CD14-positive monocyte (primary cell): ENCODE data around the gene ZBTB17. TPM values are rescaled to one million over a fixed set of nuclear protein-coding genes. Genes with fewer than 3 reads are reported as not detected.
"Not testable (repeated sequence)": the region's sequence is repeated elsewhere in the genome, so short reads cannot be mapped to it uniquely, and the experiment has no call there.

ENCODE experiments used
- DNase-seq, 3 donors: peaks; one replicate each; pipeline ENCODE4 v3.0.0-alpha.2; 2011 to 2022
- H2AFZ ChIP-seq: 2 replicates; pipeline ENCODE4 v1.6.0; 2012; ENCODE audit warnings: mild to moderate bottlenecking, low read depth, low read length, inconsistent platforms; ENCODE audit not compliant: insufficient read depth, poor library complexity, severe bottlenecking
- H3K27ac ChIP-seq, 2 donors: 1 replicate in 1 of 2; 2 replicates in 1 of 2; pipeline ENCODE4 v1.5.1; 2012 to 2013; ENCODE audit warnings: low read length in 2 of 2, control low read depth in 1 of 2, inconsistent platforms in 1 of 2, low read depth in 1 of 2, mild to moderate bottlenecking in 1 of 2
- H3K27me3 ChIP-seq, 2 donors: one replicate each; pipeline versions ENCODE4 v1.6.0 to v1.6.1; 2011 to 2013; ENCODE audit warnings: low read length in 2 of 2; ENCODE audit not compliant: control insufficient read depth in 2 of 2, insufficient read depth in 2 of 2
- H3K36me3 ChIP-seq, 2 donors: replicated peaks in 1 of 2; 1 replicate in 1 of 2; 2 replicates in 1 of 2; pipeline versions ENCODE4 v1.5.1 to v1.6.1; 2012 to 2013; ENCODE audit warnings: low read length in 2 of 2, control low read depth in 1 of 2, inconsistent platforms in 1 of 2, mild to moderate bottlenecking in 1 of 2; ENCODE audit not compliant: insufficient read depth in 2 of 2, control insufficient read depth in 1 of 2
- H3K4me1 ChIP-seq, 2 donors: 1 replicate in 1 of 2; 2 replicates in 1 of 2; pipeline versions ENCODE4 v1.5.1 to v1.6.1; 2012 to 2013; ENCODE audit warnings: low read length in 2 of 2, control low read depth in 1 of 2, inconsistent platforms in 1 of 2, mild to moderate bottlenecking in 1 of 2, moderate library complexity in 1 of 2; ENCODE audit not compliant: insufficient read depth in 2 of 2, control insufficient read depth in 1 of 2
- H3K4me2 ChIP-seq: replicated peaks from 2 replicates; pipeline ENCODE3; 2012; ENCODE audit warnings: low read length, moderate library complexity, mild to moderate bottlenecking; ENCODE audit not compliant: poor library complexity, severe bottlenecking; ENCODE audit errors: extremely low read depth
- H3K4me3 ChIP-seq, 3 experiments: fragments of 200-600 bp in 1 of 3; sonication (generic) in 1 of 3; replicated peaks in 1 of 3; 1 replicate in 2 of 3; 2 replicates in 1 of 3; pipeline ENCODE4 v1.5.1; 2011 to 2013; ENCODE audit warnings: low read length in 3 of 3, mild to moderate bottlenecking in 3 of 3, control low read depth in 2 of 3, low read depth in 2 of 3, inconsistent platforms in 1 of 3, moderate library complexity in 1 of 3
- H3K79me2 ChIP-seq: 2 replicates; pipeline ENCODE4 v1.6.0; 2012; ENCODE audit warnings: mild to moderate bottlenecking, control low read depth, inconsistent platforms, low read length, moderate library complexity; ENCODE audit not compliant: insufficient read depth
- H3K9ac ChIP-seq: 2 replicates; pipeline ENCODE4 v1.6.0; 2017; ENCODE audit warnings: low read length, mild to moderate bottlenecking; ENCODE audit not compliant: insufficient read depth, poor library complexity, severe bottlenecking
- H3K9me3 ChIP-seq, 2 donors: replicated peaks in 1 of 2; 1 replicate in 1 of 2; 2 replicates in 1 of 2; pipeline versions ENCODE4 v1.5.1 to v1.6.1; 2012 to 2013; ENCODE audit warnings: low read length in 2 of 2, control low read depth in 1 of 2; ENCODE audit not compliant: control insufficient read depth in 1 of 2, insufficient read depth in 1 of 2
- H4K20me1 ChIP-seq: 2 replicates; pipeline ENCODE4 v1.6.0; 2012; ENCODE audit warnings: mild to moderate bottlenecking, low read length, control low read depth, moderate library complexity; ENCODE audit not compliant: insufficient read depth
- H3K27ac Mint-ChIP-seq, 7 donors: one replicate each; pipeline ENCODE4 v1.8.0; 2020; ENCODE audit warnings: mild to moderate bottlenecking in 7 of 7, mixed read lengths in 7 of 7, moderate library complexity in 6 of 7, inconsistent platforms in 2 of 7
- H3K27me3 Mint-ChIP-seq, 3 donors: one replicate each; pipeline ENCODE4 v1.8.0; 2021 to 2022; ENCODE audit warnings: low read depth in 3 of 3, mild to moderate bottlenecking in 3 of 3, mixed read lengths in 3 of 3, moderate library complexity in 3 of 3, inconsistent platforms in 1 of 3
- H3K36me3 Mint-ChIP-seq, 2 donors: one replicate each; pipeline ENCODE4 v1.8.0; 2020; ENCODE audit warnings: mixed read lengths in 2 of 2, inconsistent platforms in 1 of 2, mild to moderate bottlenecking in 1 of 2
- H3K4me1 Mint-ChIP-seq: one replicate; pipeline ENCODE4 v1.8.0; 2020; ENCODE audit warnings: mild to moderate bottlenecking, mixed read lengths
- H3K4me3 Mint-ChIP-seq, 2 donors: one replicate each; pipeline ENCODE4 v1.8.0; 2020; ENCODE audit warnings: mild to moderate bottlenecking in 2 of 2, mixed read lengths in 2 of 2, moderate library complexity in 1 of 2
- H3K9me3 Mint-ChIP-seq, 7 donors: one replicate each; pipeline ENCODE4 v1.8.0; 2020 to 2022; ENCODE audit warnings: mixed read lengths in 7 of 7, mild to moderate bottlenecking in 6 of 7, moderate library complexity in 6 of 7, inconsistent platforms in 2 of 7
- CTCF ChIP-seq: fragments of 200-600 bp; IDR thresholded peaks from one replicate; pipeline ENCODE4 v1.8.0; 2022; ENCODE audit warnings: antibody characterized with exemption, mild to moderate bottlenecking
- WGBS: methylation state at CpG from one replicate; pipeline ENCODE4 v1.1.5; 2013; ENCODE audit warnings: missing lambda C conversion rate; ENCODE audit not compliant: insufficient coverage; 5-methylcytosine and 5-hydroxymethylcytosine counted together
- intact Hi-C, 2 donors: fragments of 100-400 bp; cut with micrococcal nuclease; formaldehyde crosslinking; loops; one replicate each; pipeline versions ENCODE4 v1.15.0 to v1.15.1; 2023
- polyA plus RNA-seq, 3 donors: library from polyadenylated mRNA; depleted of rRNA in 1 of 3; unstranded in 2 of 3; stranded (reverse) in 1 of 3; fragments of 300-500 nt in 2 of 3; fragments of >200 nt in 1 of 3; fragmentation: Illumina TruSeq in 2 of 3; gene quantifications; 1 replicate in 2 of 3; 2 replicates in 1 of 3; pipeline ENCODE4 v1.2.3, GENCODE V29; 2012 to 2021

Gene ZBTB17
- polyA plus RNA-seq, 3 donors: 2.8 to 93.3 (median 7.6) TPM

- Mint-ChIP-seq H3K4me3 (no peak overlapping the region), H3K4me1 (peaks cover 13% of the 10 kb centered on the region), H3K27me3 (peaks cover 0 to 1% (median 0%) of the 10 kb centered on the region in 3 donors), H3K27ac (no peak overlapping the region), H3K9me3 (peaks cover 0 to 8% (median 2%) of the 10 kb centered on the region in 7 donors), H3K36me3 (no peaks in the 10 kb centered on the region)
- H3K9me3 ChIP-seq: no peaks in the 10 kb centered on the region
- H3K27me3 ChIP-seq: no peaks in the 10 kb centered on the region
- intact Hi-C loops: no loop called here
- H3K27ac ChIP-seq: no peak overlapping the region
- no peaks in the 10 kb centered on the region for H3K79me2 ChIP-seq
- H3K4me2 ChIP-seq: no peak overlapping the region
- H2AFZ ChIP-seq: no peak overlapping the region
- TF ChIP-seq CTCF: no peak
- no peak overlapping the region for H3K9ac ChIP-seq
- no peak for DNase-seq
- no peaks in the 10 kb centered on the region for H4K20me1 ChIP-seq
- no CpG with 5 or more reads among the region's 1 CpG for WGBS
- no peaks in the 10 kb centered on the region for H3K36me3 ChIP-seq
- H3K4me1 ChIP-seq: peaks cover 7 to 8% of the 10 kb centered on the region in 2 donors
- H3K4me3 ChIP-seq: no peak overlapping the region
These were observed 7.4 kb upstream of the ZBTB17 start for GRCh38 chr1:15983275-15983674.

GRCh38 chr1:15981679-15982078, 5.8 kb upstream of the ZBTB17 start:
- Histone ChIP-seq H3K4me1 (peaks cover 7 to 8% of the 10 kb centered on the region in 2 donors), H3K27ac (no peak overlapping the region), H3K9ac (no peak overlapping the region), H3K36me3 (no peaks in the 10 kb centered on the region), H4K20me1 (no peaks in the 10 kb centered on the region), H2AFZ (no peak overlapping the region), H3K9me3 (no peaks in the 10 kb centered on the region), H3K27me3 (no peaks in the 10 kb centered on the region), H3K79me2 (no peaks in the 10 kb centered on the region), H3K4me3 (no peak overlapping the region), H3K4me2 (no peak overlapping the region)
- H3K27me3 Mint-ChIP-seq: peaks cover 0 to 1% (median 0%) of the 10 kb centered on the region in 3 donors
- no peak overlapping the region for H3K4me3 Mint-ChIP-seq
- 100% methylated on average over 1 of the region's 3 CpGs for WGBS
- no peak overlapping the region for H3K27ac Mint-ChIP-seq
- intact Hi-C loops: no loop called here
- no peaks in the 10 kb centered on the region for H3K36me3 Mint-ChIP-seq
- DNase-seq: no peak
- TF ChIP-seq CTCF: no peak
- H3K4me1 Mint-ChIP-seq: peaks cover 13% of the 10 kb centered on the region
- peaks cover 1 to 15% (median 2%) of the 10 kb centered on the region in 7 donors for H3K9me3 Mint-ChIP-seq

GRCh38 chr1:15977947-15978346, 2.0 kb upstream of the ZBTB17 start:
- not testable (repeated sequence) for H3K9me3 ChIP-seq, H3K4me3 Mint-ChIP-seq, H3K4me2 ChIP-seq, H3K27me3 Mint-ChIP-seq, H3K27ac ChIP-seq, H3K4me3 ChIP-seq, H2AFZ ChIP-seq, DNase-seq, H3K27ac Mint-ChIP-seq, H3K27me3 ChIP-seq, H3K36me3 ChIP-seq, H3K9ac ChIP-seq
- H3K4me1 ChIP-seq: peaks cover 9 to 11% of the 10 kb centered on the region in 2 donors
- no CpG with 5 or more reads among the region's 4 CpGs for WGBS
- Mint-ChIP-seq H3K4me1 (peaks cover 19% of the 10 kb centered on the region), H3K9me3 (peaks cover 1 to 15% (median 2%) of the 10 kb centered on the region in 7 donors), H3K36me3 (peaks cover 6 to 11% of the 10 kb centered on the region in 2 donors)
- H4K20me1 ChIP-seq: peaks cover 20% of the 10 kb centered on the region
- intact Hi-C loops: loop anchor here in 1 of 2 donors (5.0 kb wide), 1 partner anchor 41 kb away; no protein-coding TSS in a partner anchor
- H3K79me2 ChIP-seq: peaks cover 30% of the 10 kb centered on the region
